Endodermal cell (in vitro differentiated cells): ENCODE data around the gene RREB1. TPM values are rescaled to one million over a fixed set of nuclear protein-coding genes. Genes with fewer than 3 reads are reported as not detected.

Experiments
- DNase-seq: peaks from one replicate; pipeline ENCODE4 v3.0.0-alpha.2; 2017
- H3K27ac ChIP-seq: 2 replicates; pipeline ENCODE4 v1.5.1; 2013; ENCODE audit warnings: mild to moderate bottlenecking, low read depth, low read length, moderate library complexity
- H3K27me3 ChIP-seq: 2 replicates; pipeline ENCODE4 v1.6.1; 2013; ENCODE audit warnings: mild to moderate bottlenecking, low read length, moderate library complexity; ENCODE audit not compliant: insufficient read depth, control insufficient read depth, poor library complexity, severe bottlenecking
- H3K36me3 ChIP-seq: 2 replicates; pipeline ENCODE4 v1.7.0; 2013; ENCODE audit warnings: mild to moderate bottlenecking, low read length, moderate library complexity; ENCODE audit not compliant: control insufficient read depth, insufficient read depth
- H3K4me1 ChIP-seq: one replicate; pipeline ENCODE4 v1.7.0; 2013; ENCODE audit warnings: low read length; ENCODE audit not compliant: control insufficient read depth, insufficient read depth
- H3K4me3 ChIP-seq: 2 replicates; pipeline ENCODE4 v1.5.1; 2013; ENCODE audit warnings: mild to moderate bottlenecking, low read length, moderate library complexity
- H3K9ac ChIP-seq: 2 replicates; pipeline ENCODE4 v1.6.1; 2013; ENCODE audit warnings: mild to moderate bottlenecking, low read length, moderate library complexity; ENCODE audit not compliant: poor library complexity, severe bottlenecking; ENCODE audit errors: extremely low read depth
- H3K9me3 ChIP-seq: 2 replicates; pipeline ENCODE4 v1.6.1; 2013; ENCODE audit warnings: mild to moderate bottlenecking, low read length, moderate library complexity; ENCODE audit not compliant: control insufficient read depth
- H3K27ac Mint-ChIP-seq: 2 replicates; pipeline ENCODE4 v1.8.0; 2020; ENCODE audit warnings: mixed read lengths
- H3K27me3 Mint-ChIP-seq: 2 replicates; pipeline ENCODE4 v1.8.0; 2021; ENCODE audit warnings: mild to moderate bottlenecking, mixed read lengths; ENCODE audit not compliant: insufficient read depth
- H3K36me3 Mint-ChIP-seq: 2 replicates; pipeline ENCODE4 v1.8.0; 2020; ENCODE audit warnings: low read depth, mixed read lengths
- H3K4me1 Mint-ChIP-seq: 2 replicates; pipeline ENCODE4 v1.8.0; 2020; ENCODE audit warnings: mixed read lengths
- H3K4me3 Mint-ChIP-seq: 2 replicates; pipeline ENCODE4 v1.8.0; 2020; ENCODE audit warnings: mild to moderate bottlenecking, moderate library complexity, mixed read lengths
- H3K9me3 Mint-ChIP-seq: 2 replicates; pipeline ENCODE4 v1.8.0; 2020; ENCODE audit warnings: mild to moderate bottlenecking, mixed read lengths
- CTCF ChIP-seq: fragments of 200-600 bp; sonication (generic); conservative IDR thresholded peaks from 2 replicates; pipeline ENCODE4 v1.5.0; 2021; ENCODE audit warnings: antibody characterized with exemption, mild to moderate bottlenecking
- WGBS, 2 experiments: methylation state at CpG; one replicate each; pipeline versions ENCODE4 v1.1.5 to v1.1.7; 2013; ENCODE audit warnings: missing lambda C conversion rate in 2 of 2, mixed read lengths in 1 of 2; ENCODE audit not compliant: insufficient coverage in 1 of 2, insufficient read length in 1 of 2; 5-methylcytosine and 5-hydroxymethylcytosine counted together
- total RNA-seq, 2 donors: library from RNA; stranded (reverse); fragmentation: NEBNext Ultra II Directional in 1 of 2; extraction: Animal tissue kit (Norgen Biotek cat#: 25700) in 1 of 2; gene quantifications; 2 replicates in 1 of 2; 3 replicates in 1 of 2; pipeline ENCODE4 v1.2.1, GENCODE V29; 2021

RREB1 gene
- total RNA-seq, 2 donors from 2014 or later: 51.2 to 64.3 TPM

- no peak overlapping the region for H3K4me3 Mint-ChIP-seq
These were observed 121.1 kb downstream of the RREB1 start for GRCh38 chr6:7228662-7229375.

GRCh38 chr6:7229376-7230326, 121.9 kb downstream of the RREB1 start:
- Mint-ChIP-seq H3K4me1 (no peaks in the 10 kb centered on the region), H3K4me3 (no peak overlapping the region), H3K27me3 (no peaks in the 10 kb centered on the region), H3K36me3 (peaks cover 76% of the 10 kb centered on the region), H3K9me3 (no peaks in the 10 kb centered on the region), H3K27ac (no peak overlapping the region)
- TF ChIP-seq CTCF: no peak
- Histone ChIP-seq H3K4me1 (no peaks in the 10 kb centered on the region), H3K9me3 (no peaks in the 10 kb centered on the region), H3K9ac (no peak overlapping the region), H3K27ac (no peak overlapping the region), H3K4me3 (no peak overlapping the region), H3K36me3 (peaks cover 69% of the 10 kb centered on the region), H3K27me3 (no peaks in the 10 kb centered on the region)
- peak; percentile 36 for DNase-seq
- 95 to 96% methylated on average over 44 to 62 of the region's 62 CpGs for WGBS, 2 experiments

More at GRCh38 chr6:7228662-7229375, 121.1 kb downstream of the RREB1 start:
- no peaks in the 10 kb centered on the region for H3K9me3 Mint-ChIP-seq
- peaks cover 75% of the 10 kb centered on the region for H3K36me3 Mint-ChIP-seq
- WGBS, 2 experiments: 93 to 97% methylated on average over 19 to 21 of the region's 21 CpGs
- no peaks in the 10 kb centered on the region for H3K4me1 Mint-ChIP-seq
- peak; percentile 45 for DNase-seq
- no peak for TF ChIP-seq CTCF
- Histone ChIP-seq H3K27ac (no peak overlapping the region), H3K9ac (no peak overlapping the region), H3K27me3 (no peaks in the 10 kb centered on the region), H3K36me3 (peaks cover 61% of the 10 kb centered on the region), H3K9me3 (no peaks in the 10 kb centered on the region), H3K4me1 (no peaks in the 10 kb centered on the region), H3K4me3 (no peak overlapping the region)
- H3K27me3 Mint-ChIP-seq: no peaks in the 10 kb centered on the region
- no peak overlapping the region for H3K27ac Mint-ChIP-seq

GRCh38 chr6:7230327-7230691, 122.5 kb downstream of the RREB1 start:
- 96 to 98% methylated on average over 28 to 39 of the region's 39 CpGs for WGBS, 2 experiments
- Mint-ChIP-seq H3K27ac (no peak overlapping the region), H3K36me3 (peaks cover 74% of the 10 kb centered on the region), H3K4me1 (no peaks in the 10 kb centered on the region), H3K27me3 (no peaks in the 10 kb centered on the region), H3K9me3 (no peaks in the 10 kb centered on the region), H3K4me3 (no peak overlapping the region)
- Histone ChIP-seq H3K36me3 (peaks cover 70% of the 10 kb centered on the region), H3K27ac (no peak overlapping the region), H3K4me1 (no peaks in the 10 kb centered on the region), H3K9me3 (no peaks in the 10 kb centered on the region), H3K27me3 (no peaks in the 10 kb centered on the region), H3K4me3 (no peak overlapping the region), H3K9ac (no peak overlapping the region)
- TF ChIP-seq CTCF: no peak
- DNase-seq: no peak
